Chondrocyte (in vitro differentiated cells): ENCODE data around the gene IGFL4. TPM values are rescaled to one million over a fixed set of nuclear protein-coding genes. Genes with fewer than 3 reads are reported as not detected.

Experiments
- DNase-seq: peaks from one replicate; pipeline ENCODE4 v3.0.0; 2021; ENCODE audit warnings: mixed read lengths, low spot score
- H3K27ac Mint-ChIP-seq: one replicate; pipeline ENCODE4 v1.8.0; 2021; ENCODE audit warnings: mild to moderate bottlenecking, moderate library complexity, mixed read lengths; ENCODE audit not compliant: unreplicated experiment
- H3K27me3 Mint-ChIP-seq: 2 replicates; pipeline ENCODE4 v1.8.0; 2021; ENCODE audit warnings: low read depth, mixed read lengths
- H3K36me3 Mint-ChIP-seq: 2 replicates; pipeline ENCODE4 v1.8.0; 2021; ENCODE audit warnings: low read depth, mixed read lengths
- H3K4me1 Mint-ChIP-seq: 2 replicates; pipeline ENCODE4 v1.8.0; 2021; ENCODE audit warnings: low read depth, mild to moderate bottlenecking, mixed read lengths
- H3K4me3 Mint-ChIP-seq: one replicate; pipeline ENCODE4 v1.8.0; 2021; ENCODE audit warnings: mild to moderate bottlenecking, moderate library complexity, mixed read lengths; ENCODE audit not compliant: unreplicated experiment
- H3K9me3 Mint-ChIP-seq: 2 replicates; pipeline ENCODE4 v1.8.0; 2021; ENCODE audit warnings: low read depth, mixed read lengths
- total RNA-seq: library from RNA; stranded (reverse); gene quantifications from 3 replicates; pipeline ENCODE4 v1.2.1, GENCODE V29; 2021
- TF ChIP-seq, protein P1 (sequence below): fragments of 200-600 bp; sonication (generic); IDR thresholded peaks from 2 replicates; pipeline ENCODE4 v1.5.0; 2021; ENCODE audit warnings: antibody characterized with exemption, mild to moderate bottlenecking, moderate library complexity

IGFL4 gene
- total RNA-seq, 1 donor from 2014 or later: not detected

DNA sequence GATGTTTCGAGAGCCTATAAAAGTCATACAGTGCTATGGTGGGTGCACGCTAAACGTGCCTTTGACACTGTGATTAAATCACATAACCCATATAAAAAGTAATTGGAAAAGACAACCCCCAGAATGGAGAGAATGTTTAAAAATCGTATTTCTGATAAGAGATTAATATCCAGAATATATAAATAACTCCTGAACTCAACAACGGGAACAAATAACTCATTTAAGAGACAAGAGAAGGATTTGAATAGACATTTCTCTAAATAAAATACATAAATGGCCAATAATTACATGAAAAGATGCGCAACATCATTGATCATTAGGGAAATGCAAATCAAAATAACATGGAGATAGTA, 37.0 kb upstream of the IGFL4 start:
- no peak overlapping the region for H3K27ac Mint-ChIP-seq
- peaks cover 35% of the 10 kb centered on the region for H3K27me3 Mint-ChIP-seq

DNA sequence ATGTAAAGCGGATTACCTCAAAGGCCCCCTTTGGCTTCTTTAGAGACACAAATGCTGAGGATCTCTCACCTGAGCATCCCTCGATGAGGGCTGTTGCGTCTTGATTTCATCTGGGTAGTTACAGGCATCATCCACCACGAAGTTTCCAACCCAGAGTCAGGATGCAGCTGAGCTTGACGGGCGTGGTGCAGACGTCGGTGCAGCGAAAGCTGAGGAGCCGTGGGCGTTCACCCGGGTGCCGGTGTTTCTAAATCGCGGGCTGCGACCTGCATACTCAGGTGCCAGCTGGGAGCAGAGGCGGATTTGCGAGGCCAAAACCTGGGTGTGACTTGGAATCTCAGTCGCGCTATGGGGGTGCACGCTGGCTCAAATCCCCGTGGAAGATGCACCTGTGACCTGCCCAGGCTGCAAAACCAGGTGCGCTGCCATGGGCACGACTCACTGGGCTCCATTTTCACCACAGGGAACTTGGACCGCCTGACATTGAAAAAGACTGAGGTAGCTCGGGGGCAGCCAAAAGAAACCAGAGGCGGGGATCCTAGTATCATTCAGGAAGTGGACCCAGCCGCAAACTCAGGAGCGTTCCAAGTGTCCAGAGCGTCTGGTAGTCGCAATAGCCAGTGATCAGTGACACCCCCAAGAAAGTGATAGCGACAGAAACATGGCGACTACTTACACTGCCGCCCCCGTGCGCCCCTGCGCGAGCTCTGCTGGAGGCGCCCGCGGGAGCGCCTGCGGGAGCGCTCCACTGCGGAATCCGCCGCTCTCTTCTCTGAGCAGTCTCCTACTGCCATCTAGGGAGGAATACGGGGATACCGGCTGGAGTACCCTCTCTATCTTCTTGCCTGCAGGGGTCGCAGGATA, 36.4 kb upstream of the IGFL4 start:
- Mint-ChIP-seq H3K27me3 (peaks cover 38% of the 10 kb centered on the region), H3K4me1 (peaks cover 44% of the 10 kb centered on the region)

More for the DNA sequence above, 37.0 kb upstream of the IGFL4 start:
- Mint-ChIP-seq H3K4me1 (peaks cover 48% of the 10 kb centered on the region), H3K9me3 (no peaks in the 10 kb centered on the region), H3K4me3 (no peak overlapping the region), H3K36me3 (no peaks in the 10 kb centered on the region)
- TF ChIP-seq, protein P1, sequence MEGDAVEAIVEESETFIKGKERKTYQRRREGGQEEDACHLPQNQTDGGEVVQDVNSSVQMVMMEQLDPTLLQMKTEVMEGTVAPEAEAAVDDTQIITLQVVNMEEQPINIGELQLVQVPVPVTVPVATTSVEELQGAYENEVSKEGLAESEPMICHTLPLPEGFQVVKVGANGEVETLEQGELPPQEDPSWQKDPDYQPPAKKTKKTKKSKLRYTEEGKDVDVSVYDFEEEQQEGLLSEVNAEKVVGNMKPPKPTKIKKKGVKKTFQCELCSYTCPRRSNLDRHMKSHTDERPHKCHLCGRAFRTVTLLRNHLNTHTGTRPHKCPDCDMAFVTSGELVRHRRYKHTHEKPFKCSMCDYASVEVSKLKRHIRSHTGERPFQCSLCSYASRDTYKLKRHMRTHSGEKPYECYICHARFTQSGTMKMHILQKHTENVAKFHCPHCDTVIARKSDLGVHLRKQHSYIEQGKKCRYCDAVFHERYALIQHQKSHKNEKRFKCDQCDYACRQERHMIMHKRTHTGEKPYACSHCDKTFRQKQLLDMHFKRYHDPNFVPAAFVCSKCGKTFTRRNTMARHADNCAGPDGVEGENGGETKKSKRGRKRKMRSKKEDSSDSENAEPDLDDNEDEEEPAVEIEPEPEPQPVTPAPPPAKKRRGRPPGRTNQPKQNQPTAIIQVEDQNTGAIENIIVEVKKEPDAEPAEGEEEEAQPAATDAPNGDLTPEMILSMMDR: peak; percentile 67
- DNase-seq: no peak

DNA sequence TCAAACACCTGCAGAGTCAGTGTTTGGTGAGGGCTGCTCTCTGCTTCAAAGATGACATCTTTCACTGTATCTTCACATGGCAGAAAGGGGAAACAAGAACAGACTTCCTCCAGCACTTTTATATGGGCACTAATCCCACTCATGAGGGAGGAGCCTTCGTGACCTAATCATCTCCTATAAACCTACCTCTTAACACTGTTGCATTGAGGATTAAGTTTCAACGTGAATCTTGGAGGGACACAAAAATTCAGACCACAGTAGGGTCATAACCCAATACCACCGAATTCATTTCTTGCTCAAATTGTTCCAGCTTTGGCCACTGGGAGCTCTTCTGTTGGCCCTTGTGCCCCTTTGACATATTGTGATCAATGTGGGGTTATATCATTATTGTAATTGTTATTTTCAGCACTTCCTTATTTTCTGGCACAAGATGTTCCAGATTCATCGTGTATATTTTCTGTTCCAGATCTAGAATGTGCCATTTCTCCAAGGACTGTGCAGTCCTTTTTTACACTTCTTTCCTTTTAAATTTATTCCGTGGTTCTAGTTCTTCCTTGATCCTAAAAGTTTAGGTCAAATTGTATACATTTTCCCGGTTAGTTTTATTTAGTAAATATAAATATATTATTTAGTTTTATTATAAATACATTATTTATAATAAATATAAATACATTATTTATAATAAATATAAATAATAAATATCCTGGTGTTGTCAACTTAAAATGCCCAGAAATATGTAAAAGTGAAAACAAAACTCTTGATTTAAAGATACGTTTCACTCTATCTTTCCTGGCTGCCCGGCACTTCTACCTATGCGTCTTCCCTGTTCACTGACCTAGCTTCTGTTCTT, 35.5 kb upstream of the IGFL4 start:
- TF ChIP-seq, protein P1: peak; percentile 17
- no peaks in the 10 kb centered on the region for H3K36me3 Mint-ChIP-seq
- no peak overlapping the region for H3K27ac Mint-ChIP-seq
- no peak overlapping the region for H3K4me3 Mint-ChIP-seq
- peaks cover 39% of the 10 kb centered on the region for H3K27me3 Mint-ChIP-seq
- no peak for DNase-seq
- H3K4me1 Mint-ChIP-seq: peaks cover 37% of the 10 kb centered on the region
- H3K9me3 Mint-ChIP-seq: no peaks in the 10 kb centered on the region

More for the DNA sequence above, 36.4 kb upstream of the IGFL4 start:
- no peak for DNase-seq
- no peaks in the 10 kb centered on the region for H3K36me3 Mint-ChIP-seq
- no peak overlapping the region for H3K27ac Mint-ChIP-seq
- TF ChIP-seq, protein P1: peak; percentile 99
- H3K4me3 Mint-ChIP-seq: peak overlapping the region; percentile 51
- no peaks in the 10 kb centered on the region for H3K9me3 Mint-ChIP-seq

DNA sequence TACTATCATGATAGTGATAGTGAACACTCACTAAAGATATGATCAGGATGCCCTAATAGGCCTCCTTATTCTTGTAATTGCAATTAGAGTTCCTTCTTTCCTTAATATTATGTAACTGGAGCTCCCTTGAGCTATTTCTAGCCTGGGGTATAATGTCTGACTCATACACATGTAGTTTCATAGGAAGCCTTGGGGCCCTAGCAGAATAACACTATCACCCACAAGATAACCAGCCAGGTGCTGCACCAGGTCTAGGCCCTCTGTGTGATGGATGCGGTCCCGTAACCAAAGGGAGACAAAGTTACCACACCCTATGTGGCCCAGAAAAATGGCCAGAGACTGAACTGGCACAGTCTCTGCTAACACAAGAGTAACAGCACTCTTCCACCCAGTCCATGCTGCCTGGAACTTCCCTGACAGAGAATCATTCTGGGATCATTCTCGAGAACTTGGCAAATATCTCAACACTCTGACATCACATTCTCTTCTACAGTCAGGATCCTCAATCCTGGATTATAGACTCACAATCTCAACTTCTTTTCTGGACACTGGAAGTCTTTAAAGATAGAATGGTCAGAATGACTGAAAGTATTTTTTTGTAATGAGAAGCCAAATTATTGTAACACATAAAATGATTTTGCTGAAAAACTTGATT, 32.6 kb upstream of the IGFL4 start:
- Mint-ChIP-seq H3K4me1 (peaks cover 47% of the 10 kb centered on the region), H3K36me3 (no peaks in the 10 kb centered on the region), H3K9me3 (no peaks in the 10 kb centered on the region), H3K27me3 (peaks cover 39% of the 10 kb centered on the region), H3K27ac (no peak overlapping the region), H3K4me3 (no peak overlapping the region)
- TF ChIP-seq, protein P1: no peak
- no peak for DNase-seq
